SU-DHL-6 (cell line): Measurements from ENCODE around the gene TMPRSS4.

Experiments
- EZH2phosphoT487 ChIP-seq: fragments of 200-600 bp; sonication (generic), shearing (Covaris generic); conservative IDR thresholded peaks from 2 replicates; pipeline ENCODE4 v1.6.1; 2018; ENCODE audit warnings: mild to moderate bottlenecking, antibody characterized with exemption, low read length, moderate library complexity, mixed read lengths
- TF ChIP-seq, protein P1 (sequence below): fragments of 200-600 bp; sonication (generic); IDR thresholded peaks from one replicate; pipeline ENCODE4 v1.5.1; 2017; ENCODE audit warnings: antibody characterized with exemption, mild to moderate bottlenecking, low read length, moderate library complexity; ENCODE audit not compliant: insufficient read depth, poor library complexity, severe bottlenecking

DNA sequence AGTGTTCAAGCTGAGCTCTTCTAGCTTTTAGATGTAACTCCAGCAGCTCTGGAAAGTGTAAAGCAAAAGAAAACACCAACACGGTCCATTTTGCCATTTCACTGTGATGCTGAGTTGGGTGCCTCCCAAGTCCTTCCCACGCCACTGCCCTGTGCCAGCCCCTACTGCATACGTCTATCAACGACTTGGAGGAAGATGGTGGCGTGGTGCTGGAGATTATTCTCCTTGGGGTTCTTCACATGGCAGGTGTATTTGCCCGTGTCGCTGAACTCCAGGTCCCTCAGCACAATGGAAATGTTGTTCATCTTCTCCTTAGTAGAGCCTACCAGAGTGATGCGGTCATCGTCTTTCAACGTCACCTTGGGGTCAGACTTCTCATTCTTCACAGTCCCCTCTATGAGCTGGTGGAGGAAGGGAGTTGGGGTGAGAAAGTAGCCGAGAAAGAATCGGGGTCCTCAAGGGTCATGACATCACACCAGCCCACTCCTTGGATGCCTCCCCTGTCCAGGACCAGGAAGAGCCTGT is 66.8 kb downstream of the TMPRSS4 start:
- TF ChIP-seq, protein P1, sequence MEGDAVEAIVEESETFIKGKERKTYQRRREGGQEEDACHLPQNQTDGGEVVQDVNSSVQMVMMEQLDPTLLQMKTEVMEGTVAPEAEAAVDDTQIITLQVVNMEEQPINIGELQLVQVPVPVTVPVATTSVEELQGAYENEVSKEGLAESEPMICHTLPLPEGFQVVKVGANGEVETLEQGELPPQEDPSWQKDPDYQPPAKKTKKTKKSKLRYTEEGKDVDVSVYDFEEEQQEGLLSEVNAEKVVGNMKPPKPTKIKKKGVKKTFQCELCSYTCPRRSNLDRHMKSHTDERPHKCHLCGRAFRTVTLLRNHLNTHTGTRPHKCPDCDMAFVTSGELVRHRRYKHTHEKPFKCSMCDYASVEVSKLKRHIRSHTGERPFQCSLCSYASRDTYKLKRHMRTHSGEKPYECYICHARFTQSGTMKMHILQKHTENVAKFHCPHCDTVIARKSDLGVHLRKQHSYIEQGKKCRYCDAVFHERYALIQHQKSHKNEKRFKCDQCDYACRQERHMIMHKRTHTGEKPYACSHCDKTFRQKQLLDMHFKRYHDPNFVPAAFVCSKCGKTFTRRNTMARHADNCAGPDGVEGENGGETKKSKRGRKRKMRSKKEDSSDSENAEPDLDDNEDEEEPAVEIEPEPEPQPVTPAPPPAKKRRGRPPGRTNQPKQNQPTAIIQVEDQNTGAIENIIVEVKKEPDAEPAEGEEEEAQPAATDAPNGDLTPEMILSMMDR: no peak
- TF ChIP-seq EZH2phosphoT487: no peak
